Karpas-422 (cell line): ENCODE measurements around the gene KLHDC4. TPM values are rescaled to one million over a fixed set of nuclear protein-coding genes. Genes with fewer than 3 reads are reported as not detected.

Experiments used
- DNase-seq: peaks from one replicate; pipeline ENCODE4 v3.0.0-alpha.2; 2015
- H2AFZ ChIP-seq: fragments of 200-600 bp; sonication (generic); 2 replicates; pipeline ENCODE4 v1.6.1; 2014; ENCODE audit warnings: antibody characterized with exemption, low read length, mixed read lengths
- H3K27ac ChIP-seq: fragments of 200-600 bp; sonication (generic); 2 replicates; pipeline ENCODE4 v1.5.1; 2014; ENCODE audit warnings: mild to moderate bottlenecking, low read length, moderate library complexity
- H3K27me3 ChIP-seq: fragments of 200-600 bp; sonication (generic); 2 replicates; pipeline ENCODE4 v1.6.1; 2014; ENCODE audit warnings: low read length, mixed read lengths
- H3K36me3 ChIP-seq: fragments of 200-600 bp; sonication (generic); 2 replicates; pipeline ENCODE4 v1.6.1; 2014; ENCODE audit warnings: low read length, mixed read lengths; ENCODE audit not compliant: insufficient read depth
- H3K4me1 ChIP-seq: fragments of 200-600 bp; sonication (generic); 2 replicates; pipeline ENCODE4 v1.6.1; 2014; ENCODE audit warnings: mild to moderate bottlenecking, low read length, mixed read lengths
- H3K4me2 ChIP-seq: fragments of 200-600 bp; sonication (generic); 2 replicates; pipeline ENCODE4 v1.6.1; 2014; ENCODE audit warnings: low read length, low read depth, mild to moderate bottlenecking; ENCODE audit not compliant: poor library complexity, severe bottlenecking
- H3K4me3 ChIP-seq: fragments of 200-600 bp; sonication (generic); 2 replicates; pipeline ENCODE4 v1.5.1; 2014; ENCODE audit warnings: mild to moderate bottlenecking, antibody characterized with exemption, low read length, mixed read lengths
- H3K79me2 ChIP-seq: fragments of 200-600 bp; sonication (generic); 2 replicates; pipeline ENCODE4 v1.6.1; 2014; ENCODE audit warnings: mild to moderate bottlenecking, low read length, mixed read lengths
- H3K9ac ChIP-seq: fragments of 200-600 bp; sonication (generic); 2 replicates; pipeline ENCODE4 v1.6.0; 2014; ENCODE audit warnings: low read length
- H3K9me2 ChIP-seq: fragments of 200-600 bp; sonication (generic), shearing (Covaris generic); replicated peaks from 2 replicates; pipeline ENCODE4 v1.6.0; 2014; ENCODE audit warnings: mild to moderate bottlenecking, low read length, moderate library complexity; ENCODE audit not compliant: insufficient read depth
- H3K9me3 ChIP-seq: fragments of 300-700, 200-600 bp; sonication (generic); 2 replicates; pipeline ENCODE4 v1.6.1; 2014; ENCODE audit warnings: low read length, mixed read lengths
- H4K20me1 ChIP-seq: fragments of 200-600 bp; sonication (generic); 2 replicates; pipeline ENCODE4 v1.6.1; 2014; ENCODE audit warnings: mild to moderate bottlenecking, antibody characterized with exemption, low read length, low read depth; ENCODE audit not compliant: insufficient read depth
- total RNA-seq: library from RNA; depleted of rRNA; stranded (reverse); fragments of >200 nt; shearing (Covaris generic); gene quantifications from 2 replicates; pipeline ENCODE4 v1.2.3, GENCODE V29; 2014; ENCODE audit warnings: low replicate concordance

Gene KLHDC4
- total RNA-seq, 1 experiment from 2014 or later, result 21.1 TPM

GRCh38 chr16:87702325-87702811 lies 63.4 kb downstream of the KLHDC4 start:
- Histone ChIP-seq H3K36me3 (no peaks in the 10 kb centered on the region), H3K4me3 (peak overlapping the region; percentile 27; the same call in 1 of the 2 replicates), H3K9me3 (no peaks in the 10 kb centered on the region), H3K4me1 (peaks cover 56% of the 10 kb centered on the region), H4K20me1 (no peaks in the 10 kb centered on the region), H3K4me2 (peak overlapping the region; percentile 53), H2AFZ (no peak overlapping the region), H3K9me2 (no peaks in the 10 kb centered on the region), H3K79me2 (no peaks in the 10 kb centered on the region), H3K27ac (peak overlapping the region; percentile 90), H3K27me3 (no peaks in the 10 kb centered on the region), H3K9ac (peak overlapping the region; percentile 65)
- peak; percentile 88 for DNase-seq

- H3K27ac ChIP-seq, result peak overlapping the region; percentile 90
- H3K4me1 ChIP-seq, result peaks cover 56% of the 10 kb centered on the region
- H3K9me3 ChIP-seq, result no peaks in the 10 kb centered on the region
- peak overlapping the region; percentile 53 for H3K4me2 ChIP-seq
- H4K20me1 ChIP-seq, result no peaks in the 10 kb centered on the region
- H3K9me2 ChIP-seq, result no peaks in the 10 kb centered on the region
- H2AFZ ChIP-seq, result no peak overlapping the region
- H3K36me3 ChIP-seq, result no peaks in the 10 kb centered on the region
- H3K79me2 ChIP-seq, result no peaks in the 10 kb centered on the region
- no peak overlapping the region; the same call in 1 of the 2 replicates for H3K4me3 ChIP-seq
- H3K27me3 ChIP-seq, result no peaks in the 10 kb centered on the region
- DNase-seq, result peak; percentile 93
- peak overlapping the region; percentile 65 for H3K9ac ChIP-seq
These were observed 64.3 kb downstream of the KLHDC4 start for GRCh38 chr16:87701505-87701921.

DNA sequence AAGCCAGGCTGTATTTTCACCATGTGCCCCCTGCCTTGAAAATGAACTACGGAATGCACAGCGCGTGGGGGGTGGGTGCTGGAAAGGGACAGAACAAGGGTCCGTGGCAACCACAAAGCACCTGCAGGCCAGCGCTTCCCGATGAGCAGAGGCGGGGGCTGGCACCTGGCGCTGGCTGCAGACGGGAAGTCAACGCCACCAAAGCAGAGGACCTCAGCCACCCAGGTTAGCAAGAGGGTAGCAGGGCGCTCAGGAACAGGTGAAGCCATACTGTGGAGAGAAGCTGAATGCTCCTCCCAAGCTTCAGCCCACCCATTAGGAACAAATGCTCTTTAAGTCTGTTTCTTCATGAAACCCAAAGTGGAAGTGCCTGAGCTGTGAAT lies 64.7 kb downstream of the KLHDC4 start:
- Histone ChIP-seq H2AFZ (no peak overlapping the region), H3K9ac (no peak overlapping the region), H3K9me2 (no peaks in the 10 kb centered on the region), H3K79me2 (no peaks in the 10 kb centered on the region), H3K27me3 (no peaks in the 10 kb centered on the region), H3K36me3 (no peaks in the 10 kb centered on the region), H3K4me3 (no peak overlapping the region), H3K4me1 (peaks cover 56% of the 10 kb centered on the region), H3K9me3 (no peaks in the 10 kb centered on the region), H4K20me1 (no peaks in the 10 kb centered on the region), H3K4me2 (peak overlapping the region; percentile 26), H3K27ac (peak overlapping the region; percentile 90)
- DNase-seq, result no peak

DNA sequence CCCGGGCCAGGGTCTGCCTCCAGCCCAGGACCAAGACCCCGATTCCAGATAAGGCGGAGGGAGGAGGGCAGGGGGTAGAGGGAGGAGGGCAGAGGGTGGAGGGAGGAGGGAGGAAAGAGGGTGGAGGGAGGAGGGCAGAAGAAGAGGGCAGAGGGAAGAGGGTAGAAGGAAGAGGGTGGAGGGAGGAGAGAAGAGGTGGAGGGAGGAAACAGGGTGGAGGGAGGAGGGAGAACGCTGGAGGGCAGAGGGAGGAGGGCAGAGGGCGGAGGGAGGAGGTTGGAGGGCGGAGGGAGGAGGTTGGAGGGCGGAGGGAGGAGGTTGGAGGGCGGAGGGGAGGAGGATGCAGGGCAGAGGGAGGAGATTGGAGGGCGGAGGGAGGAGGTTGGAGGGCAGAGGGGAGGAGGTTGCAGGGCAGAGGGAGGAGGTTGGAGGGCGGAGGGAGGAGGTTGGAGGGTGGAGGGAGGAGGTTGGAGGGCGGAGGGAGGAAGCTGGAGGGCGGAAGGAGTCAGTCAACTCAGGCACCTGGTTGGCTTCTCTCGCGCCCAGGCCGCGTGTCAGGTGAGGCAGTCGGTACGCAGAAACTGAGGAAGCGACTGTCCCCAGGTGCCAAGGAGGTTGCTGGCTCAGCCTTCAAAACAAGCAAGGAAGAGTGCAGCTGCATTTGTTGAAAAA lies 65.2 kb downstream of the KLHDC4 start:
- H3K9ac ChIP-seq, result no peak overlapping the region
- no peak overlapping the region for H2AFZ ChIP-seq
- no peaks in the 10 kb centered on the region for H3K36me3 ChIP-seq
- no peak for DNase-seq
- H3K27ac ChIP-seq, result peak overlapping the region; percentile 90; the same call in 1 of the 2 replicates
- no peaks in the 10 kb centered on the region for H3K9me3 ChIP-seq
- no peak overlapping the region for H3K4me3 ChIP-seq
- no peaks in the 10 kb centered on the region for H4K20me1 ChIP-seq
- no peaks in the 10 kb centered on the region for H3K79me2 ChIP-seq
- H3K4me1 ChIP-seq, result peaks cover 56% of the 10 kb centered on the region
- H3K9me2 ChIP-seq, result no peaks in the 10 kb centered on the region
- no peaks in the 10 kb centered on the region for H3K27me3 ChIP-seq
- no peak overlapping the region for H3K4me2 ChIP-seq

DNA sequence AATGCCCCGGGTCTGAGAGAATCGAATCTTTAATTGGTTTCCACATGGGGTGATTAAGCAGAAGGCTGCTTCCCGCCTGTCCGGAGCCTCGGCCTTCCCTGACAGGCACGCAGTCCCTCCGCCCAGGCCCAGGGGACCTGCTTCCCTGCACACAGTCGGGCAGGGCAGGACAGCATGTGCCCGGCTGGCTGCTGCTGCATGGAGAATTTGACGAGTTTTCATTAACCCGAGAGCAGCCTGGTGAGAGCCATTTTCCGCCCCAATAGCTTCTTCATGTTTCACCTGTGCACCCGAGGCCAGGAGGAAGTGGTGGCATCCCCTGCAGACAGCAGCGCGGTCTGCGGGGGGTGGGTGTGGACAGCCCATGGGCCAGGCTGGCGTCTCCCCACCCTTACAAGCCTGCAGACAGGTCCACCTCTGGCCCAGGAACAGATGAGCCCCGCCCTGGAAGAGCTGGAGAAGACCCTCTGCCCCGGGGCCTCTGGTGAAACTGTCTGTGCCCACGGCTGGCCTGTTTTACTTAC lies 67.0 kb downstream of the KLHDC4 start:
- Histone ChIP-seq H3K4me2 (peak overlapping the region; percentile 47), H3K4me3 (no peak overlapping the region), H3K36me3 (no peaks in the 10 kb centered on the region), H3K9me3 (no peaks in the 10 kb centered on the region), H2AFZ (no peak overlapping the region), H4K20me1 (no peaks in the 10 kb centered on the region), H3K27me3 (no peaks in the 10 kb centered on the region), H3K79me2 (no peaks in the 10 kb centered on the region), H3K9me2 (no peaks in the 10 kb centered on the region), H3K9ac (peak overlapping the region; percentile 37), H3K4me1 (peaks cover 53% of the 10 kb centered on the region), H3K27ac (peak overlapping the region; percentile 75)
- DNase-seq, result peak; percentile 62

DNA sequence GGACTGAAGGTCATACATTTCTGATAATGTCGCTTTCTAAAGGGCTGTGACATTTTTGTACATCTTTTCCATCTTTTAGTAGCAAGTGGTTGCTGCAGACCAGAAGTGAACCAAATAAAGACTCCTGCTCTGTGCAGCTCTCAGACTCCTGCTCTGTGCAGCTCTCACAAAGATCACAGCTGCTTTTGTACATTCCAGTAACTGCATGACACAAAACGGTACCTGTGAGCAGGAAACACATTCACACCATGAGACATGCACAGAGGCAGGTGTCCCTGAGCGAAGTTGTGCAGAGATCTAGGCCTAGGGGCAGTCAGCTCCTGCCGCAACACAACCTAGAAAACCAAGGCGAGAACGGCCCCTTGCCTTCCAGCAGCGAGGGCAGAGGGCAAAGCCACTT lies 67.5 kb downstream of the KLHDC4 start:
- H3K27ac ChIP-seq, result peak overlapping the region; percentile 75

DNA sequence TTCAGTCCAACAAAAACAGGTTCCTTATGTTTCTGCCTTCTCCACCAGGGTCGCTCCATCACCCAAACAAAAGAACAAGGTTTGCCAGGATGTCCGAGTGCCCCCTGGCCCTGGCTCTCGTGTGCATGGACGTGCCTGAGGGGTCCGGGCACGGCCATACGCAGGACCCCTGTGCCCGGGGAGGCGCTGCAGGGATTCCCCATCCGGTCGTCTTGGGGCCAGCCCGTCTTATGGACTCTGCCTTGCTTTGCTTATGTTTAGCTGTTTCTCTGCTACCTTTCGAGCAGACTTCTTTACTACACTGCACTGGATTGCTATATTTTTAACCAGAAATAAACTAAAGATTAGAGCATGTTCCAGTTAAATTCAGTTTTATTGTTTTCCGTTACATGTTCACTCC lies 68.0 kb downstream of the KLHDC4 start:
- peaks cover 44% of the 10 kb centered on the region for H3K4me1 ChIP-seq
- DNase-seq, result no peak

More for the DNA sequence above, 67.5 kb downstream of the KLHDC4 start:
- H3K27me3 ChIP-seq, result no peaks in the 10 kb centered on the region
- H3K4me1 ChIP-seq, result peaks cover 48% of the 10 kb centered on the region
- no peak overlapping the region for H3K4me3 ChIP-seq
- no peak for DNase-seq
- no peaks in the 10 kb centered on the region for H3K9me2 ChIP-seq
- no peak overlapping the region; the same call in 1 of the 2 replicates for H3K9ac ChIP-seq
- H4K20me1 ChIP-seq, result no peaks in the 10 kb centered on the region
- peak overlapping the region; percentile 47 for H3K4me2 ChIP-seq
- no peaks in the 10 kb centered on the region for H3K9me3 ChIP-seq
- H3K36me3 ChIP-seq, result no peaks in the 10 kb centered on the region
- H2AFZ ChIP-seq, result no peak overlapping the region
- no peaks in the 10 kb centered on the region for H3K79me2 ChIP-seq

DNA sequence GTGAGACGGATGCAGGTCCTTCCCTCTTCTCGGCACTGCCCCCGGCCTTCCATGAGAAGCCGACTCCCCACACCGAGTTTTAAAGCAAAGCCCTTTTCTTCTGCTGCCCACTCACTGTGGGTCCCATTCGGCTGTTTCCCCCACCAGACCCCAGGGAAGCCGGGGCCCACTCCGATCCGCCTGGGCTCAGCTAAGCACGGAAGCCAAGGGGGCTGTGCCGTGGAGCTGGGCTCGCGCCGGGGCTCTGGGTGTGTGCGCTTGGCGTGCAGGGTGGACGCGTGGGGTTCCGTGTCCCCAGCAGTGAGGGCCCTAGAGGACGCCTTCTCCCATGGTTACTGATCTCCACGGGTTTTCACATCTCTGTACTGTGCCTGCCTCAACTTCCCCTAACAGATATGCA lies 68.5 kb downstream of the KLHDC4 start:
- Histone ChIP-seq H3K9ac (no peak overlapping the region), H3K4me3 (no peak overlapping the region), H3K27me3 (no peaks in the 10 kb centered on the region), H3K36me3 (no peaks in the 10 kb centered on the region), H3K79me2 (no peaks in the 10 kb centered on the region), H3K9me2 (no peaks in the 10 kb centered on the region), H3K4me2 (no peak overlapping the region), H3K27ac (no peak overlapping the region), H4K20me1 (no peaks in the 10 kb centered on the region), H2AFZ (no peak overlapping the region), H3K4me1 (peaks cover 38% of the 10 kb centered on the region), H3K9me3 (no peaks in the 10 kb centered on the region)
- no peak for DNase-seq

More for the DNA sequence above, 68.0 kb downstream of the KLHDC4 start:
- no peaks in the 10 kb centered on the region for H4K20me1 ChIP-seq
- peak overlapping the region; percentile 75 for H3K27ac ChIP-seq
- H3K4me3 ChIP-seq, result no peak overlapping the region
- no peaks in the 10 kb centered on the region for H3K36me3 ChIP-seq
- H3K79me2 ChIP-seq, result no peaks in the 10 kb centered on the region
- H3K27me3 ChIP-seq, result no peaks in the 10 kb centered on the region
- H3K9me3 ChIP-seq, result no peaks in the 10 kb centered on the region
- no peaks in the 10 kb centered on the region for H3K9me2 ChIP-seq
- no peak overlapping the region for H2AFZ ChIP-seq
- H3K9ac ChIP-seq, result no peak overlapping the region
- no peak overlapping the region for H3K4me2 ChIP-seq
